Epithelial cell of esophagus (primary cell): ENCODE data around the gene CLRN2.
"Not testable (repeated sequence)": the region's sequence is repeated elsewhere in the genome, so short reads cannot be mapped to it uniquely, and the experiment has no call there.

Experiments
- DNase-seq: peaks from one replicate; pipeline ENCODE4 v3.0.0; 2010; ENCODE audit warnings: low read depth
- H3K4me3 ChIP-seq: 2 replicates; pipeline ENCODE4 v1.5.1; 2011; ENCODE audit warnings: mild to moderate bottlenecking, low read length, control low read depth
- TF ChIP-seq, protein P1 (sequence below): IDR thresholded peaks from 2 replicates; pipeline ENCODE4 v1.5.1; 2011; ENCODE audit warnings: low read depth, mild to moderate bottlenecking, low read length, control low read depth, inconsistent platforms; ENCODE audit not compliant: insufficient read depth; ENCODE audit errors: missing control alignments

Gene CLRN2

DNA sequence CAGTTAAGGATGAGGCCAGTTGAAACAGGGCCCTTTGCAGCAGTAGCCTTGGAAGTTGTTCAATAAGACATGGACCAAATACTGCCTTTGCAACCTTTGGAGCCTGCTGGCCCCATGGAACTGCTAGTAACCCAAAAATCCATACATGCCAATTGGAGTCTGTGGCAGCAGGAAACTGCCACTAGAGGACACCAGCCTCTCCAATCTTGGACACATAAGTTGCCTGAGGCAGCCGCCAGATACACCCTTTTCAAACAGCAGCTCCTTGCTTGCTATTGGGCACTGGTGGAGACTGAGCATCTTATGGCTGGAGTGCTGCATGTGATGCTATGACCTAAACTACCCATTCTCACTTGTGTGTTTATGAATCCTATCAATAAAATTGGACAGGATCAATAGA is 47.2 kb downstream of the CLRN2 start:
- no peak overlapping the region for H3K4me3 ChIP-seq
- TF ChIP-seq, protein P1, sequence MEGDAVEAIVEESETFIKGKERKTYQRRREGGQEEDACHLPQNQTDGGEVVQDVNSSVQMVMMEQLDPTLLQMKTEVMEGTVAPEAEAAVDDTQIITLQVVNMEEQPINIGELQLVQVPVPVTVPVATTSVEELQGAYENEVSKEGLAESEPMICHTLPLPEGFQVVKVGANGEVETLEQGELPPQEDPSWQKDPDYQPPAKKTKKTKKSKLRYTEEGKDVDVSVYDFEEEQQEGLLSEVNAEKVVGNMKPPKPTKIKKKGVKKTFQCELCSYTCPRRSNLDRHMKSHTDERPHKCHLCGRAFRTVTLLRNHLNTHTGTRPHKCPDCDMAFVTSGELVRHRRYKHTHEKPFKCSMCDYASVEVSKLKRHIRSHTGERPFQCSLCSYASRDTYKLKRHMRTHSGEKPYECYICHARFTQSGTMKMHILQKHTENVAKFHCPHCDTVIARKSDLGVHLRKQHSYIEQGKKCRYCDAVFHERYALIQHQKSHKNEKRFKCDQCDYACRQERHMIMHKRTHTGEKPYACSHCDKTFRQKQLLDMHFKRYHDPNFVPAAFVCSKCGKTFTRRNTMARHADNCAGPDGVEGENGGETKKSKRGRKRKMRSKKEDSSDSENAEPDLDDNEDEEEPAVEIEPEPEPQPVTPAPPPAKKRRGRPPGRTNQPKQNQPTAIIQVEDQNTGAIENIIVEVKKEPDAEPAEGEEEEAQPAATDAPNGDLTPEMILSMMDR: peak; percentile 26
- DNase-seq: peak; percentile 7

GRCh38 chr4:17565846-17566245 is 50.9 kb downstream of the CLRN2 start:
- H3K4me3 ChIP-seq: no peak overlapping the region
- no peak for DNase-seq
- TF ChIP-seq, protein P1: no peak

GRCh38 chr4:17567271-17567670 is 52.3 kb downstream of the CLRN2 start:
- DNase-seq: no peak
- TF ChIP-seq, protein P1: no peak
- H3K4me3 ChIP-seq: no peak overlapping the region

GRCh38 chr4:17574206-17574605 is 59.2 kb downstream of the CLRN2 start:
- H3K4me3 ChIP-seq: no peak overlapping the region
- DNase-seq: no peak
- TF ChIP-seq, protein P1: no peak

- H3K4me3 ChIP-seq, DNase-seq: not testable (repeated sequence)
These were observed 60.2 kb downstream of the CLRN2 start for GRCh38 chr4:17575177-17575576.
